Vagina (tissue), 2 donors: ENCODE data around the gene PLA2G4C. TPM values are rescaled to one million over a fixed set of nuclear protein-coding genes. Genes with fewer than 3 reads are reported as not detected.

Experiments used
- DNase-seq, 2 donors: peaks; one replicate each; pipeline ENCODE4 v3.0.0-alpha.2; 2017; ENCODE audit errors: extremely low spot score in 2 of 2
- H3K27ac ChIP-seq: fragments of 200-600 bp; sonication (generic); one replicate; pipeline ENCODE4 v1.5.1; 2019
- H3K27me3 ChIP-seq: fragments of 200-600 bp; sonication (generic); one replicate; pipeline ENCODE4 v1.5.1; 2019
- H3K36me3 ChIP-seq, 2 donors: fragments of 200-600 bp; sonication (generic); one replicate each; pipeline ENCODE4 v1.5.1; 2017 to 2019
- H3K4me1 ChIP-seq: fragments of 200-600 bp; sonication (generic); one replicate; pipeline ENCODE4 v1.5.1; 2019
- H3K4me3 ChIP-seq, 2 donors: fragments of 200-600 bp; sonication (generic); 1 replicate in 1 of 2; 2 replicates in 1 of 2; pipeline ENCODE4 v1.5.1; 2016 to 2019
- H3K9me3 ChIP-seq: fragments of 200-600 bp; sonication (generic); one replicate; pipeline ENCODE4 v1.5.1; 2019
- CTCF ChIP-seq, 3 experiments: fragments of 450-650 bp in 2 of 3; fragments of 200-600 bp in 1 of 3; sonication (generic) in 1 of 3; IDR thresholded peaks; one replicate each; pipeline ENCODE4 v1.5.1; 2017 to 2019; ENCODE audit warnings: antibody characterized with exemption in 3 of 3, mild to moderate bottlenecking in 2 of 3, moderate library complexity in 2 of 3
- POLR2A ChIP-seq, 2 donors: fragments of 450-650 bp; IDR thresholded peaks; one replicate each; pipeline ENCODE4 v1.6.1; 2017; ENCODE audit warnings: antibody characterized with exemption in 2 of 2, mild to moderate bottlenecking in 2 of 2, moderate library complexity in 2 of 2
- POLR2AphosphoS5 ChIP-seq, 2 donors: sonication (generic); formaldehyde crosslinking; IDR thresholded peaks; one replicate each; pipeline ENCODE4 v1.9.0; 2017; ENCODE audit warnings: antibody characterized with exemption in 2 of 2, mild to moderate bottlenecking in 2 of 2, low read depth in 1 of 2; ENCODE audit not compliant: insufficient read depth in 1 of 2
- intact Hi-C: fragments of 100-400 bp; cut with DNase I; formaldehyde crosslinking; loops from one replicate; pipeline ENCODE4 v1.15.1; 2023
- total RNA-seq: library from RNA; depleted of rRNA; stranded (reverse); fragments of >200 nt; gene quantifications from one replicate; pipeline ENCODE4 v1.2.3, GENCODE V29; 2016

PLA2G4C gene
- total RNA-seq, 1 donor from 2014 or later = 7.1 TPM

DNA sequence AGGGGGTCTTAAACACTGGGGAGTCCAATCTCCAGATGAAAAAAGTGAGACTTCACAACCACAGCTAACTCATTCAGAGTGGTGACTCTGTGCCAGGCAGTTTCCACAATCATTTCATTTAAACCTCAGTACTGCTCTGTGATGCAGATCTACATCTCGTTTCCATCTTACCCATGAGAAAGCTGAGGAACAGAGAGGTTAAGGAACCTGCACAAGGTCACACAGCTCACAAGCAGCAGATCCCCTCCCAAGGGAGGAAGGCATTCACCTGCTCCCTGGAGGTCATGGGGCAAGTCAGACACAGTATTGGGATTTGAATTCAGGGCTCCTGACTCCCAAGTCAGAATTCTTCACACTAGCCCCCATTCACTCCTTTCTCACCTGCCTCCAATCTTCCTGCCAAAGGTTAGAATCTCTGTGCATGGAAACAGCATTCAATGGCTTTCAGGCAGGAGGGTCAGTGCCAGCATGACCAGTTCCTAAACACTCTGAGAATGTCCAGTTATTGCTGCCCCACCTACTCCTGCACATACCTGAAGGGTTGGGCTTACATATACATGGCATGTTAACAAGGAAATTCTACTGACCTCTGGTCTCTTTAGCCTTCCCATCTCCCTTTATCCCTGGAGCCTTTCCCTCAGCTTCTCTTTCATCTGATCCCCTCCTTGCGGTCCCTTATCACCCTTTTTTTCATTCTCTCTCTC lies 68.6 kb downstream of the PLA2G4C start:
- Histone ChIP-seq H3K4me1 (no peaks in the 10 kb centered on the region), H3K27me3 (no peaks in the 10 kb centered on the region), H3K36me3 (no peaks in the 10 kb centered on the region), H3K9me3 (peaks cover under 1% of the 10 kb centered on the region), H3K27ac (no peak overlapping the region), H3K4me3 (no peak overlapping the region)
- TF ChIP-seq POLR2A (IDR thresholded peaks at IDR 0.05) (no peak), POLR2AphosphoS5 (IDR thresholded peaks at IDR 0.05; ENCODE audit: insufficient read depth in 1 of 2, low read depth in 1 of 2) (no peak), CTCF (IDR thresholded peaks at IDR 0.05) (no peak)
- intact Hi-C loops = no loop called here
- DNase-seq = no peak

- Histone ChIP-seq H3K9me3 (peaks cover 4% of the 10 kb centered on the region), H3K27ac (no peak overlapping the region), H3K4me3 (no peak overlapping the region), H3K27me3 (no peaks in the 10 kb centered on the region), H3K4me1 (no peaks in the 10 kb centered on the region), H3K36me3 (no peaks in the 10 kb centered on the region)
- intact Hi-C loops = no loop called here
- TF ChIP-seq CTCF (IDR thresholded peaks at IDR 0.05) (no peak), POLR2A (IDR thresholded peaks at IDR 0.05) (no peak), POLR2AphosphoS5 (IDR thresholded peaks at IDR 0.05; ENCODE audit: insufficient read depth in 1 of 2, low read depth in 1 of 2) (no peak)
- DNase-seq = no peak
These were observed 73.9 kb downstream of the PLA2G4C start for GRCh38 chr19:48036765-48037164.

DNA sequence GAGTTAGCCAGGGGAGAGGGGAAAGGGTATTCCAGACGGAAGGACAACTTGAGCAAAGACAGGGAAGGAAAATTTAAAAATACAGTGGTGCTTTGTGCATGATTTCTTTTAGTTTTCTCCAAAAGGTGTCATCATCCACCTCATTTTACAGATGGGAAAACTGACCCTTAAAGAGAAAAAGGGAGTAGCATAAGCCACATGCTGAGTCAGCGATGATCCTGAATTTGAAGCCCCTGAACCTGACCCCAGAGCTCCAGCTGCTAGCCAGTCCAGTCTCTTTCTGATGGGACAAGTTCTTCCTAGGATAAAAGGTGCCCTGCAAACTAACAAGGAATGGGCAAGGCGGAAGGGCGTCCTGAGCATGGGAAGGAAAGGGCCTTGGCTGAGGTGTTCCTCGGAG lies 77.0 kb downstream of the PLA2G4C start:
- no peaks in the 10 kb centered on the region for H3K36me3 ChIP-seq
- DNase-seq = no peak
- intact Hi-C loops = no loop called here
- H3K9me3 ChIP-seq = peaks cover 4% of the 10 kb centered on the region
- H3K27ac ChIP-seq = no peak overlapping the region
- no peaks in the 10 kb centered on the region for H3K27me3 ChIP-seq
- no peaks in the 10 kb centered on the region for H3K4me1 ChIP-seq
- H3K4me3 ChIP-seq = no peak overlapping the region
- TF ChIP-seq CTCF (IDR thresholded peaks at IDR 0.05) = no peak
- no peak for TF ChIP-seq POLR2A (IDR thresholded peaks at IDR 0.05)
- no peak for TF ChIP-seq POLR2AphosphoS5 (IDR thresholded peaks at IDR 0.05; ENCODE audit: insufficient read depth in 1 of 2, low read depth in 1 of 2)

DNA sequence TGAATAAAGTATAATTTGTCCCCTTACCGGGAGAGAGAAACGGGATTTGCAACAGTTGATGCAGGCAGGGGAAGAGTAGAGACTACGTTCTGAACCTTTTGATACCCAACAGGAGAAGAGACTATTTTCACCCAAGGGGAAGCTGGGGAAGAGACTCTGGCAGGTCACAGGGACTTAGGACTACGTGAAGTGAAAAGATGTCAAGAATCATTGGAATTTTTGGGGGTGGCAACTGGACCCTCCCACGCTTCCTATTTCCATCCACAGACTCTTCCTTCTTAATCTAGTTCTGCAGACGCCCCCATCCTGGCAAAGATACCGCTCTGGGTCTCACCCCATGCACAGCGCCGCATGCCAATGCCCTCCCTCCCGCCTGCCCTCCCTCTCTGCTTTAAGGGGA lies 80.5 kb downstream of the PLA2G4C start:
- Histone ChIP-seq H3K27ac (no peak overlapping the region), H3K27me3 (no peaks in the 10 kb centered on the region), H3K4me3 (no peak overlapping the region), H3K4me1 (no peaks in the 10 kb centered on the region), H3K36me3 (no peaks in the 10 kb centered on the region), H3K9me3 (no peaks in the 10 kb centered on the region)
- intact Hi-C loops = no loop called here
- DNase-seq = no peak
- no peak for TF ChIP-seq POLR2A (IDR thresholded peaks at IDR 0.05)
- TF ChIP-seq POLR2AphosphoS5 (IDR thresholded peaks at IDR 0.05; ENCODE audit: insufficient read depth in 1 of 2, low read depth in 1 of 2) = no peak
- TF ChIP-seq CTCF (IDR thresholded peaks at IDR 0.05) = no peak

DNA sequence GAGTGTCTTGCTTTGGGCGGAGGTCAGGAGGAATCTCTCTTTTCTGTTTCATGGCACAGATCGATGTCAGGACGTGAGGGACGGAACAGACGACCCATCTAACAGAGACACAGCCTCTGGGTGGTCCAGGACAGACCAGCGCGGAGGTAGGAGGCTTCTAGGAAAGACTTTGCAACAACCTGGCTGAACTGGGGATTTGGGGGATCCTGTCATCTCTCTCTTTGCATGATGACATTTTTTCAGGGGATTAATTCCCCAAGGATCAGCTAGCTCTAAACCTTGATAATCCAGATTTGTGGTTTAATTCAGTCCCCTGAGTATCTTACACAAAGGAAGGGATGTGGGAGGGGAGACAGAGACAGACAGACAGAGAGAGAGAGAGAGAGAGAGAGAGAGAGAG lies 81.2 kb downstream of the PLA2G4C start:
- Histone ChIP-seq H3K4me1 (no peaks in the 10 kb centered on the region), H3K9me3 (no peaks in the 10 kb centered on the region), H3K36me3 (no peaks in the 10 kb centered on the region), H3K27me3 (no peaks in the 10 kb centered on the region), H3K27ac (no peak overlapping the region), H3K4me3 (no peak overlapping the region)
- intact Hi-C loops = no loop called here
- TF ChIP-seq POLR2AphosphoS5 (IDR thresholded peaks at IDR 0.05; ENCODE audit: insufficient read depth in 1 of 2, low read depth in 1 of 2) (no peak), POLR2A (IDR thresholded peaks at IDR 0.05) (no peak), CTCF (IDR thresholded peaks at IDR 0.05) (no peak)
- no peak for DNase-seq
